ENCODE measurements around the gene VCL.

VCL gene

DNA sequence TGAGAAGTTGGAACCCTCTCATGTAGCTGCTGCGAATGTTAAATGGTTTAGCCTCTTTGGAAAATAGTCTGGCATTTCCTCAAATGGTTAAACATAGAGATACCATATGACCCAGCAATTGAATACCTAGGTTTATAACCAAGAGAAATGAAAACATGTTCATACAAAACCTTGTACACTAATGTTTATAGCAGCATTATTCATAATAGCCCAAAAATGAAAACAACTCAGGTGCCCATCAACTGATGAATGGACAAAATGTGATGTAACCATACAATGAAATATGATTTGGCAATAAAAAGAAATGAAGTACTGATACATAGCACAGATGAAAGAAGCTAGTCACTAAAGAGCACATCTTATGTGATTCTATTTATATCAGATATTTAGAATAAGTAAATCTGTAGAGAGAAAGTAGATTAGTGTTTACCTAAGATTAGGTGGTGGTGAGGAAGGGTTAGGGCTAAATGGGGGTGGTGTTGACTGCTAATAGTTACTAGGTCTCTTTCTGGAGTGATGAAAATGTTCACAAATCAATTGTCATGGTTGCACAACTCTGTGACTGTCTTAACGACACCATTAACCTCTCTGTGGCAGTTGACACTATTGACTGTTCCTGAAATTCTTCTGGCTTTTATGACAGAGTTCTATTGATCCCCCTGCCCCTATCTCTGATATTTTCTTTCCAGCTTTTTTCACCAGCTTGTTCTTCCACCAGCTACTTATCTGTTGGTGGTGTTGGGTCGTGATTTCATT, 35.2 kb downstream of the VCL start:
- Histone ChIP-seq H3K36me3 (ENCODE audit: low read length) (no peaks in the 10 kb centered on the region), H3K4me3 (ENCODE audit: insufficient read depth, low read length, poor library complexity, severe bottlenecking) (no peak overlapping the region), H3F3A (ENCODE audit: insufficient read depth) (peaks cover 4% of the 10 kb centered on the region), H3K4me2 (ENCODE audit: low read depth, low read length, poor library complexity, severe bottlenecking) (no peak overlapping the region), H3K9me3 (ENCODE audit: insufficient read depth, low read length) (no peaks in the 10 kb centered on the region), H3K27me3 (ENCODE audit: low read length) (no peaks in the 10 kb centered on the region), H4K20me1 (ENCODE audit: low read depth, low read length) (no peaks in the 10 kb centered on the region), H3K9ac (ENCODE audit: low read length) (no peak overlapping the region), H3K27ac (ENCODE audit: low read depth, low read length) (no peak overlapping the region), H3K9me2 (replicated peaks; ENCODE audit: insufficient read depth, low read length) (no peaks in the 10 kb centered on the region), H2AFZ (ENCODE audit: low read depth, low read length, severe bottlenecking) (no peak overlapping the region), H3K79me2 (ENCODE audit: insufficient read depth, low read length) (no peaks in the 10 kb centered on the region)
- no peak for TF ChIP-seq EZH2phosphoT487 (conservative IDR thresholded peaks at IDR 0.05; ENCODE audit: low read length)
- TF ChIP-seq, protein P1, sequence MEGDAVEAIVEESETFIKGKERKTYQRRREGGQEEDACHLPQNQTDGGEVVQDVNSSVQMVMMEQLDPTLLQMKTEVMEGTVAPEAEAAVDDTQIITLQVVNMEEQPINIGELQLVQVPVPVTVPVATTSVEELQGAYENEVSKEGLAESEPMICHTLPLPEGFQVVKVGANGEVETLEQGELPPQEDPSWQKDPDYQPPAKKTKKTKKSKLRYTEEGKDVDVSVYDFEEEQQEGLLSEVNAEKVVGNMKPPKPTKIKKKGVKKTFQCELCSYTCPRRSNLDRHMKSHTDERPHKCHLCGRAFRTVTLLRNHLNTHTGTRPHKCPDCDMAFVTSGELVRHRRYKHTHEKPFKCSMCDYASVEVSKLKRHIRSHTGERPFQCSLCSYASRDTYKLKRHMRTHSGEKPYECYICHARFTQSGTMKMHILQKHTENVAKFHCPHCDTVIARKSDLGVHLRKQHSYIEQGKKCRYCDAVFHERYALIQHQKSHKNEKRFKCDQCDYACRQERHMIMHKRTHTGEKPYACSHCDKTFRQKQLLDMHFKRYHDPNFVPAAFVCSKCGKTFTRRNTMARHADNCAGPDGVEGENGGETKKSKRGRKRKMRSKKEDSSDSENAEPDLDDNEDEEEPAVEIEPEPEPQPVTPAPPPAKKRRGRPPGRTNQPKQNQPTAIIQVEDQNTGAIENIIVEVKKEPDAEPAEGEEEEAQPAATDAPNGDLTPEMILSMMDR (IDR thresholded peaks at IDR 0.05; ENCODE audit: insufficient read depth, low read length, poor library complexity, severe bottlenecking) = no peak

DNA sequence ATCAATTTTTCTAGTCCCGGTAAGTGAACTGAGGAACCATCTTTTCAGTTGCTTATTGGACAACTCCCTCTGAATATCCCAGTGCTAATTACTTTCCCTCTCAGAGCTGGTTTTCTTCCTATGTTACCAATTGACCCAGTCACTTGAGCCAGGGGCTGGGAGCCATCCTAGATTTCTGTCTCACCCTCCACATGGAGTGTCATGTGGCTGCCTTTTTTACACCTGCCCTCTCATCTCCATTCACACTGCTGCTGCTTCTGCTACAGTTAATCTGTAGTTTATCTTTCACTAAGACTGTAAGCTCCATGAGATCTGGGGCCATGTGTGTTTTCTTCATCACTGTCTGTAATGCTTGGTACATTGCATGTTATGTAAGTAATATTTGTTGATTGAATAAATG, 35.8 kb downstream of the VCL start:
- H3K9me3 ChIP-seq (ENCODE audit: insufficient read depth, low read length) = no peaks in the 10 kb centered on the region
- no peak overlapping the region for H3K4me2 ChIP-seq (ENCODE audit: low read depth, low read length, poor library complexity, severe bottlenecking)
- H3K9me2 ChIP-seq (replicated peaks; ENCODE audit: insufficient read depth, low read length) = no peaks in the 10 kb centered on the region
- H3K27me3 ChIP-seq (ENCODE audit: low read length) = no peaks in the 10 kb centered on the region
- no peaks in the 10 kb centered on the region for H3K36me3 ChIP-seq (ENCODE audit: low read length)
- no peak overlapping the region for H2AFZ ChIP-seq (ENCODE audit: low read depth, low read length, severe bottlenecking)
- no peaks in the 10 kb centered on the region for H3K79me2 ChIP-seq (ENCODE audit: insufficient read depth, low read length)
- H3K9ac ChIP-seq (ENCODE audit: low read length) = no peak overlapping the region
- H3K4me3 ChIP-seq (ENCODE audit: insufficient read depth, low read length, poor library complexity, severe bottlenecking) = no peak overlapping the region
- no peaks in the 10 kb centered on the region for H4K20me1 ChIP-seq (ENCODE audit: low read depth, low read length)
- H3K27ac ChIP-seq (ENCODE audit: low read depth, low read length) = no peak overlapping the region
- no peak for TF ChIP-seq EZH2phosphoT487 (conservative IDR thresholded peaks at IDR 0.05; ENCODE audit: low read length)
- TF ChIP-seq, protein P1 (IDR thresholded peaks at IDR 0.05; ENCODE audit: insufficient read depth, low read length, poor library complexity, severe bottlenecking) = no peak
- H3F3A ChIP-seq (ENCODE audit: insufficient read depth) = peaks cover 4% of the 10 kb centered on the region

DNA sequence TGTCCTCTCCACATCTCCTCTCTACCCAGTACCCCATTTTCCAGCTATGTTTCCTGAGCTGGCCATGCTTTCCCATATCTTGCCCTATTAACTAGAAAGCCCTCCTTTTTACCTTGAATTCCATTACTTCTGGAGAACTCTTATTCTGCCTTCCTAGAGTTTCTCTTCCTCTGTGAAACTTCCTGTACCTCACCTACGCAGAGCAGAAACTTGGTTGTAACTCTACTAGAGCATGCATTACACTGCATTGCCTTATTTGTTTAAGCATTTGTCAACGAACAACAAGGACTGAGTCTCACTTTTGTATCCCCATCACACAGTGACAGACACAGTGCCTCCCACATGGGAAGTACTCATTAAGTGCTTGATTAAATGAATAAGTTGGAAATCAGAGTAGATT, 36.4 kb downstream of the VCL start:
- Histone ChIP-seq H3K4me3 (ENCODE audit: insufficient read depth, low read length, poor library complexity, severe bottlenecking) (no peak overlapping the region), H2AFZ (ENCODE audit: low read depth, low read length, severe bottlenecking) (no peak overlapping the region), H3K9me2 (replicated peaks; ENCODE audit: insufficient read depth, low read length) (no peaks in the 10 kb centered on the region), H3K4me2 (ENCODE audit: low read depth, low read length, poor library complexity, severe bottlenecking) (peak overlapping the region; percentile 4), H3K9me3 (ENCODE audit: insufficient read depth, low read length) (no peaks in the 10 kb centered on the region), H3K79me2 (ENCODE audit: insufficient read depth, low read length) (no peaks in the 10 kb centered on the region), H4K20me1 (ENCODE audit: low read depth, low read length) (no peaks in the 10 kb centered on the region), H3K9ac (ENCODE audit: low read length) (no peak overlapping the region), H3K27me3 (ENCODE audit: low read length) (no peaks in the 10 kb centered on the region), H3K27ac (ENCODE audit: low read depth, low read length) (peak overlapping the region; percentile 30; the same call in 1 of the 2 replicates), H3K36me3 (ENCODE audit: low read length) (no peaks in the 10 kb centered on the region), H3F3A (ENCODE audit: insufficient read depth) (peaks cover 4% of the 10 kb centered on the region)
- no peak for TF ChIP-seq EZH2phosphoT487 (conservative IDR thresholded peaks at IDR 0.05; ENCODE audit: low read length)
- TF ChIP-seq, protein P1 (IDR thresholded peaks at IDR 0.05; ENCODE audit: insufficient read depth, low read length, poor library complexity, severe bottlenecking) = no peak
